GM21529 (cell line): Measurements from ENCODE around the gene EVL.
A peak's percentile ranks its signal among the peaks of the same experiment; 100 is the strongest.

ENCODE experiments used
- ATAC-seq: cut with Tn5 transposase; IDR thresholded peaks from one replicate; pipeline ENCODE4 v1.9.1; 2021; ENCODE audit not compliant: unreplicated experiment

The EVL gene

DNA sequence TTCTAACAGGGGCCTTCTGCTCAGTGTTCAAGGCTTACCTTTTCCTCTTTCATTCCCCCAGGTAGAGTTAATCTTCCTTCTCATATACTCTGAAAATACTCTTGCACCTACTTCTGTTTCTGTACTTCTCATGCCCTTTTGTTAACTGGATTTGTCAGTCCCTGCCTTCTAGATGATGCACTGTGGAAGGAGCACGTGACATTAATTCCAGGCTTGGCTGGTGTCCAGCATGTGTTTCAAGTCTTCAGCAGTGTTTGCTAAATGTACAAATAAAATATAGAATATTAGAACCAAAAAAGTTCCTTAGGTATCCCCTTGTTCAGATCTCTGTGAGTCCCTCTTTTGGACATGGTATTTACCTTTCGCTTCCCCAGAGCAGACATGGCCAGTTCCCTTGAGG is 27.9 kb upstream of the EVL start:
- ATAC-seq: no peak

DNA sequence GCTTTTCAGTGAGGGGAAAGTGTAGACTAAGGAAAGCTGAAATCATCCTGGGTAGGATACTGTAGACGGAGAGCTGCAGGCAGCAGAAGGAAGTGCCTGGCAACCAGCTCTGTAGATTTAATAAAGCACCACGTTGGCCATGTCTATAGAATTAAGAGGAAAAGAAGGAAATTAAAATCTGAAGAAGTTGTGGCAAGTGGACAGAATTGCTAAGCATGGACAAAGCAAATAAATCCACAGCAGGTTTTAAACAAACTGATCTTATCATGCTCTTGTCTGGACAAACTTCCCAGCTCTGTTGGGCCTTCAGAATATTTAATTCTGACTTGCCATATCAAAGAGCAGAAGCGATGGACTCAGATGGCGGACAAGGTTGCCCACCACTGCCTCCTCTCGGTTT is 27.2 kb upstream of the EVL start:
- no peak for ATAC-seq

DNA sequence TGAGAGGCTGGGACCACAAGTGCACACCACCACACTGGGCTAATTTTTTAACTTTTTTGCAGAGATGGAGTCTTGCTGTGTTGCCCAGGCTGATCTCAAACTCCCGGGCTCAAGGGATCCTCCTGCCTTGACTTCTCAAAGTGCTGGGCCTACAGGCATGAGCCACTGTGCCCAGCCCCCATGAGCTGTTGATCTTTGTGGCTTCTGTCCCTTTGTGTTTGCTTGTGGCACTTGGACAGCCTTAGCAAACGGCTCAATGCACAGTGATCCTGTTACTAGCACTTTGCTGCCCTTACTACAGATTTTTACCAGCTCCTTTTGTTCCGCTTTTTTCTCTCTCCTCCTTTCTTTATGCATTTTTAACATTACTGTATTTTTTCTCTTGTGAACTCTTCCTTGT is 25.3 kb upstream of the EVL start:
- ATAC-seq: no peak

DNA sequence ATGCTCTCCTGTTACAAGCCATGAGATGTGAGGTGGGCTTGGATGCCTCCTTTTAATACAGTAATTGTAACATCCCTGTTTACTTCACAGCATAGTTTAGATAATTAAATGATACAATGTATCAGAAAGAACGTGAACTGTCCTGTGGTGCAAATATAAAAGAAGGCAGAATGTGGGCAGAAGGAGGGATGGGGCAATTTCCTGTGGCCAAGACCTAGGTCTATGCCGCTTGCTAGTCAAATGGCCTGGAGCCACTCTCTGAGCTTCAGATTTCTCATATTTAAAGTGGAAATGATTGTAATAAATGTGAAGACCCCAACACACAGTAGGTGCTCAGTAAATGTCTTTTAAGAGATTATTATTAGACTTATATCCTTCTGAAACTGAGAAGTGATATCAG is 24.0 kb upstream of the EVL start:
- no peak for ATAC-seq

DNA sequence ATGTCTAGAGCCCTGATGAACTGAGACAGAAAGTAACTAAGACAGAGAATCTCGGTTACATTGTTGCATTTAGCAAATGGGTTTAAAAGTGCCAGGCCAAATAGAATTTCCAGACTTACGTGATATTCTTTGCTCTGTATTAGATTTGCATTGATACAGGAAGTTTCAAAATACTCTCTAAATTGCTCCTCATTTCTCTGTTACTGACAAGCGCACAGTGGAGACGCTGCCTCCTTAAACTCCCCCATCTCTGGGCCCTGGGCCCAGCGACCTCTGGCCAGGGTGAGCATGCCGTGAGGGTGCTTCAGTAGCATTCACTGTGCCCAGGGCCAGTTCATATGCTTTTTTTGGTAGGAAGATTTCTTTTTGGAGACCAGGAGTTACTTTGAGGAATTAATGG is 22.9 kb upstream of the EVL start:
- no peak for ATAC-seq

DNA sequence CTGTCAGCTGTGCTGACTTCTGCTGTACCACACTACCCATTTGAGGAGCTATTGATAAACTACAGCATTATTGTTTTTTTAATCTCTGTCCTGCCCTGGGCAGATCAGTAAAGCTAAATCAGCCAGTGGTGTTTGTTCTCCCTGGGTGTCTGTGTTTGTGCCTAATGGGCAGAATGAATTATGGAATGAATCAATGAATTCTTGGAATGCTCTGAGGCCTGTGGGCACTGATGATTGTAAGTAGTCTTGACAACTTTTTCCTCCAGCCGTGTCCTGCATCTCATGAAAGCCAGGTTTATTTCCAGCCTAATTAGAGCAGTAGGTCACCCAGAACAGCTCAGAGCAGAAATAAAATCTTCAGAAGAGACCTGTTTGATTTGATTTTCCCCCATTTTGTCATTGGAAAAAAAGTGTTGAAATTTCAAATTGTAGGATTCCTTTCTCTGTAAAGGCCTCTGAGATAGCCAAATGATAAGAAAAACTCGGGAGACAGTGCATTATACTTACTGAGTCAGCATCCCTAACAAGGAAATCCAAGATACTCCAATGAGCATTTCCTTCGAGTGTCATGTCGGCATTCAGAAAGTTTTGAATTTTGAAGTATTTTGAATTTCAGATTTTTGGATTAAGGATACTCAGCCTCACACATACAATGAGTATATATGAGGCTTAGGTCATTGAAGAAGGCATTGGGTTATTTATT is 19.4 kb upstream of the EVL start:
- ATAC-seq: no peak

DNA sequence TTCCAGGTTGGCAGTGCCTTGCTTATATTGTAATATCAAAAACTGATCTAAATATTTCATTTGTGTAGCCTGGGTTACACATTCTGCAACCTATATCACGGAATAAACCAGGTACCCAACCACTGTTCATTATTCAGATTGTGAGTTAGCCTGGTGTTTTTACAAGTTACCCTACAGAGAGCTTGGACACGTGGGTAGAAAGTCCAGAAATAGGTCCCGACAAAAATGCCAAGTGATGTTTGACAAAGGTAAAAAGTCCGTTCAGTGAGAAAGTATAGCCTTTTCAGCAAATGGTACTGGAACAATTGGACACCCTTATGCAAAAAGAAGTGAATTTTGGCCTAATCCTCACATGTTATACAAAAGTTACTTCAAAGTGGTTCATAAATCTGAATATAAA is 17.6 kb upstream of the EVL start:
- ATAC-seq: no peak

DNA sequence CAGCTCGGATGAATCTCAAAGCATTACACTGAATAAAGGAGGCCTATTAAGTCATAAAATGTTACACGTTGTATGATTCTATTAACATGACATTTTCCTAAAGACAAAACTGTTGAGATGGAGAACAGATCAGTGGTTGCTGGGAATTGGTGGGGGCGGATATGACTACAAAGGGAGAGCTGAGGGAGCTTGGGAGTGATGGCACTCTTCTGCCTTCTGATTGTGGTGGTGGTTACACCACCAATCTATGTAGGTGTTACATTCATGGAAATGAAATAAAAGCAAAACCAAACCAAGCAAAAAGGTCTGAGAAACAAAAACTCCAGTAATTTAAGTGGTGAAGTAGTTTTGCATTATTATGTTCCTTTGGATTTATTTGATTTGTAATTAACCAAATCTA is 16.4 kb upstream of the EVL start:
- ATAC-seq: no peak

DNA sequence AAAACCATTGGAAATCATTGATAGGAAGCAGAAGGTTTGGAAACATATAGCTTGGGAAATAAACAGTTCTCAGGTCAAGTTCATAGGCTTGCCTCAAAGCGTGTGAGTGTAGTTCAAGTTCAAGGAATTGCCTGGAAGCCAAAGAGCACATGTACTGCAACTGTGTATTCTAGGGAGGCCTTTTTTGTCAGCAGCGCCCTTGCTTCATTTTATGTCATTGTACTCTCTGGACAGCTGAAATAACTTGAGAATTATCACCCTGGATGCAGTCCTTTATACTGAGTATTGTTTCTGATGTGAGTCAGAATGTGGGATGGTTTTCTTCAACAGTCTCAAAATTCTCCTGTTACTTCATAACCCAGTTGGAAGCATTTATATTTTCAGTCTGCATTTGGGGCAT is 16.0 kb upstream of the EVL start:
- no peak for ATAC-seq

DNA sequence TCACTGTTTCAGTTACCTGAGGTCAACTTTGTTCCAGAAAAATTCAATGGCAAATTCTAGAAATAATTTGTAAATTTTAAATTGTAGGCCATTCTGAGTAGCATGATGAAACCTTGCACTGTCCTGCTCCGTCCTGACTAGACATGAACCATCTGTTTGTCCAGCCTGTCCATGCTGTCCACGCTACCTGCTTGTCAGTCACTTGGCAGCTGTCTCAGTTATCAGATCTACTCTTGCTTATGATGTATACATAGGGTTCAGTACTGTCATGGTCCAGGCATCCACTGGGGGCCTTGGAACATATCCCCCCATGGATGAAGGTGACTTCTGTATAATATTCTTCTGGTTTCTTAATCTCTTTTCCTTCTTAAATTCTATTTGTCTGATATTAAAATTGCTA is 14.1 kb upstream of the EVL start:
- ATAC-seq: no peak

DNA sequence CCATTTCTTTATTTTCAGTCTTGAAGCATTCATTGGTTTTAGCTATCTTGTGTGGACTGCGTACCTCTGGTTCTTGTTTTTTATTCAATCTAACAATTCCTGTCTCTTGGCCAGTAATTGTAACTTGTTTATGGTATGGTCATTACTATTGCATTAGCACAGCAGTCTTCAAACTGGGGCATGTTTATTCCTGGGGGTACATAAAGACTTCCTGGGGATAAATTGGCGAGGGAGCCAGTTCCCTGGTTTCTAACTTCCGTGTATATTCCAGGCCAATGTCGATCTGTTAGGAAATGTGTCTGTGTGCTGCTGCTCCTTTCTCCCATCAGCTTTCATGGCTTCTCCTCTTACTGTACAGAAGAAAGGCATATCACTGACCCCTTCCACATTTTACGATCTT is 13.7 kb upstream of the EVL start:
- ATAC-seq: no peak

DNA sequence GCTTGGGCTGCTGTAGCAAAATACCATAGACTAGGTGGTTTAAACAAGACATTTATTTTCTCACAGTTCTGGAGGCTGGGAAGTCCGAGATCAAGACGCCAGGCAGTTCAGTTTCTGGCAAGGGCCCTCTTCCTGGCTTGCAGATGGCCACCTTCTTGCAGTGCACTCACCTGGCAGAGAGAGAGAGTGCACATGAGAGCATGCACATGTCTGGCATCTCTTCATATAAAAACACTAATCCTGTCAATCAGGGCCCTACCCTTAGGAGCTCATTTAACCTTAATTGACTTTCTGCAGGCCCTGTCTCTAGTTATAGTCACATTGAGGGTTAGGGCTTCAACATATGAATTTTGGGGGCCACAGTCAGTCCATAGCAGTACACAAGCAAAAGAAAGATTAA is 12.4 kb upstream of the EVL start:
- ATAC-seq: no peak

DNA sequence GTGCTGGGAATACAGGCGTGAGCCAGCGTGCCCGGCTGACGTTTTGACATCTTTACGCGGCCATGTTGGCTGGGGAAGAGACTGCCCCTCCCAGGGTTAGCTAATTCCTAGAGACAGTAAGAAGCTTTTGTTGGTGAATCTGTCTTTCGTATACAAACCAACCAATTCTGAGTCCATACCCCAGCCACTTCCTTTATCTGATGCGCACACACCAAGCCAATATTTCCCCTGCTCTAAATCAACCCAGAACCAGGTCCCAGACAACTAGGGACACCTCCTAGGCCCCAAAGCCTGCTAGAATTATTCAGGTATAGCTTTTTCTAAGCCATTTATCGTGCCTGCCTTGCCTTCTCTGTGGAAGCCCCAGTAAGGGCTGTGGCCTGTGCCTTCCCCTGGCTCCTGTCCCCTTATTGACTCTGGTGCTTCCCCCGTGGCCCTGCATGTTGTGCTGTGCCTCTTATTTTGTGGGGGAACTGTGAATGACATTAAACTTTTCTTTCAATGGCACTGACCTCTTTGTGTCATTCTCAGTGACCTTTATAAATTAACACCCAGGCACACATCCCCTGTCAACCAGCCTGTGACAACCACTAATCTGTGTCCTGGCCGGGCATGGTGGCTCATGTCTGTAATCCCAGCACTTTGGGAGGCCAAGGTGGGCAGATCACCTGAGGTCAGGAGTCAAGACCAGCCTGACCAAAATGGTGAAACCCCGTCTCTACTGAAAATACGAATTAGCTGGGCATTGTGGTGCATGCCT is 10.7 kb upstream of the EVL start:
- no peak for ATAC-seq

DNA sequence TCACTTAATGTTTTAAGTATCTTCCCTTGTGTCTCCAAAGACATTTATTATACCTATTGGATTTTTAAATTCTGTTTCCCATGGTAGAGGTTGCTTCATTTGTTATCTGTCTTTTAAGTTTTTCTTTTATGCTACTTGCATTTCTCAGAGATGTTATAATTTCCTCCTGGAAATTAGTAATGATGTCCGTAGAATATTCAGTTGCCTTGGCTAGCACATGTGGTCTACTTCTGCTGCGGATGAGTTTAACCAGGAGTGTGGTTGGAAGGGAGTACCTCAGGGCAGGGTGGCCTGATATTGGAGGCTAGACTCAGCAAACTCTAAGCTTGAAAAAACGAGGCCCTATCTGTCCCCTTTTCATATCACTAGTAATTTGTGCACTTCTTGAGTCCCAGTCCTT is 8.8 kb upstream of the EVL start:
- no peak for ATAC-seq

DNA sequence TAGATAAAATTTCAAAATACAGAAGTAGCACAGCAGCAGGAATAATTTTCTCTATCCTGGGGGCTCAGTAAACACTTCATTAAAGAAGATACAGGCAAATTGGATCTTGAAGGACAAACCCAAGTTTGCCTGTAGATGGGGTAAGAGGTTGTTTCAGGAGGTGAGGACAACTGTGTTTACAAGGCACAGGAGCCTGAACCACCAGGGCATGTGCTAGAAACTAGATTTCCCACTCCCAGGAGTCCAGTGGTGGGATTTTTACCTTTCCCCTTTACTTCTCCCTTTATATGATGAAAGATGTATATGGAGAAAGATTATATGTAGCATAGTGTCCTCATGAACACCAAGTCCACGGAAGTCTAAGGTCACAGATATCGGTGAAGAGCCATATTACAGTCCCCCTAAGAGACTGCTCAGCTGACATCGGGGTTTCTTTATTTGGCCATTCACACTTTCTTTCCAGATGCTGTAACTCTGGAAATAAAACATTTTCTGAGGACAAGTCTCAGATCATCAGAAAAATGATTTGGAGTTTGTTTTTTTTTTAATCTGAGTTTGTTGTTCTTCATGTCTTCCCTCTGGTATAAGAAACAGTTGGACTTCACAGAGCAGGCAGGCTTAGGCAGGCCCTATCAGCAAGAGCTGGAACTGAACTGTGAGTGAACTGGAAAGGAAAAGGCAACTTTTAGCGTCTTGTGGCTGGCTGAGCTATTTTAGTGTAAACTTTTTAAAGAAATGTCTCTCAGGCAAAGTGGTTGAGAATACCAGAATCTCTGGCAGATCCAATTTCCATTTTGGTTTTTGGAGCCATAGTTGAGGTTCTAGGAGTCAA is 8.0 kb upstream of the EVL start:
- ATAC-seq: no peak

DNA sequence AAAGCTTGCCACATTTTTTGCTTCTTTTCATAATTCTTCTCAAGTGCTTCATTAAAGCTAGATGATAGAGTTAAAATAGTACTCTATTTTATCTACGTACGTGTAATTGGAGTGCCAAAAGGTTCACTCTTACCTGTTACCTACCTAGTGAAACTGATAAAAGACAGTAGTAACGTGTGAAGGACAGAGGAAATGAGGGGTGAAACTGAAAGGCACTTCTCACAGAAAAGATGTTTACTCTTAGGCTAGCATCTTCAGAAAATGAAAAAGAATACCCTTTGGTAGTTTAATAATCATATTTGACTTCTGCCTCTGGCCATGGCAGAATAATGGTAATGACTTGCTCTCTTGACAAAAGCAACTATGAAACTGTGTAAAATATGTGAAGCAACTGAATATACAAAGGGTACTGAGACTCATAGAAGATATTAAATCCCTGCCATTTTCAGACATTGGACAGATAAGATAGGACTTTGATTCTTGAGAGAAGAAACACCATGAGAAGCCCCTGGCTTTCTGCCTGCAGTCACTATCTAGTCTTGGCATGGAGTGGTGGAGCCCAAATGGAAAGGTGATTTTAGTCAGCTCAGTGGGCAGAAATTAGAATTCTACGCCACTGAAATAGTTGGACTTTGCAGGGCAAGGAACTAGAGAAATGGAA is 6.3 kb upstream of the EVL start:
- peak; percentile 83 for ATAC-seq

DNA sequence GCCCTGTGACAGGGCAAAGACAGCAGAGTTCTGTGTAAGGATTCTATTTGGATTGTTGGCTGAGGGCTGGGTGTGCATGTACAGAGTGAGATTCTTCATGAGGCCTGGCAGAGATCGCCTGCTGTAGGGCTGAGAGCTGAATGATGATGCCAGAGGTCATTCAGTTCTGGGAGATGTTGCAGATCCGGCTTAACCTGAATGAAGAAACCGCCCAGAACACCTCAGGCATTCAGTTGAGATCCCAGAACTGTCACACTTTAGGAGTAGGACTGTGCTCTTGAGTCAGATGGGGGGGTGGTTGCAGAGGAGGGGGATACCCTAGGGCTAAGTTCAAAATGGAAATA is 5.8 kb upstream of the EVL start:
- no peak for ATAC-seq

DNA sequence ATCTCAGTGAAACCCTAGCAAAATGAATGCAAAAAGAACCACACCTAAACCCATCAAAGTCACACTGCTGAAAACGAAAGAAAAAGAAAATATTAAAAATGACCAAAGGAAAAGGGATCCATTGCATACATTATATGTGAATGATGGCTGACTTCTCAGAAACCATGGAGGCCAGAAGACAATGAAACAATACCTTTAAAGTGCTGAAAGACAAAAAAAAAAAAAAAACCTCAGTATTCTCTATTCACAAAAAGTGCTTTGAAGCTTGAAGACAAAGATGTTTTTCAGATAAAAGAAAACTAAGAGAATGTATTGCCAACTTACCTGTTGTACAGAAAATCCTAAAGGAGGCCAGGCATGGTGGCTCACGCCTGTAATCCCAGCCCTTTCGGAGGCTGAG is 4.5 kb upstream of the EVL start:
- ATAC-seq: no peak

DNA sequence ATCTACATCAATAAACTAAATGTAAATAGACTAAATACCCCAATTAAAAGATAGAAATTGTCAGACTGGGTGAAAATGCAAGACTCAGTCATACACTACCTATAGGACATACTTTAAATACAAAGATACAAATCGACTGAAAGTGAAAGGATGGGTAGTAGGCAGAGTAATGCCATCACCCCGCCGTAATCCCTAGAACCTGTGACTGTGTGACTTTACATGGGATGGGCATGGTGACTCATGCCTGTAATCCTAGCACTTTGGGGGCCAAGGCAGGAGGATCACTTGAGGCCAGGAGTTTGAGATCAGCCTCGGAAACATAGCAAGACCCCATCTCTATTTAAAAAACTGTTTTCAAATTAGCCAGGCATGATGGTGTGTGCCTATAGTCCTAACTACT is 2.6 kb upstream of the EVL start:
- ATAC-seq: no peak

DNA sequence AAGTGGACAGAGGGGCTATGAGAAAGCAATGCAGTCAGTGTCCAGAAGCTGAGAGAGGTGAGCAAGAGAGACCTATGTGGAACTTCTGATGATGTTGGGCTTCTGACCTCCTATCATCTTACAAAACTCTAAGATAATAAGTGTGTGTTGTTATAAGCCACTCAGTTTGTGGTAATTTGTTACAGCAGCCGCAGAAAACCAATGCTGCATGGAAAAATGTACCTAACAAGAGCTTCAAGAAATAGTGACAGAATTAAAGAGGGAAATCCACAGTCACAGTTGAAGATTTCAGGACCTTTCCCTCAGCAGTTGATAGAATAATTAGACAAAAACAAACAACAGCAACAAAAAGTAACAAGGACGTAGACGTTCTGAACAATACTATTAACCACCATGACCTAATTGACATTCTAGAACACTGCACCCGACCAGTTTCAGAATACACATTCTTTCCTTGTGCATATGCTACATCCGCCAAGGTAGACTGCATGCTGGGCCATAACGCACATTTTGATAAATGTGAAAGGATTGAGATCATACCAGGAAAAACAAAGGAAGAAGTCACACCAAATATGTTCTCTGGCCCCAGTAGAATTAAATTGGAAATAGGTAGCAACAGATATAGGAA is 1.8 kb upstream of the EVL start:
- ATAC-seq: no peak
